OCI-LY3 (cell line): Measurements from ENCODE around the gene USB1.

Source experiments
- H2AFZ ChIP-seq: fragments of 200-600, 300-600 bp; shearing (Covaris generic); 2 replicates; pipeline ENCODE4 v1.6.0; 2014; ENCODE audit warnings: antibody characterized with exemption, low read depth, low read length
- H3K27ac ChIP-seq: fragments of 200-600, 300-600 bp; sonication (generic); 2 replicates; pipeline ENCODE4 v1.5.1; 2014; ENCODE audit warnings: mild to moderate bottlenecking, low read length, moderate library complexity, mixed read lengths
- H3K27me3 ChIP-seq: fragments of 200-600, 300-600 bp; sonication (generic); 2 replicates; pipeline ENCODE4 v1.6.1; 2014; ENCODE audit warnings: low read depth, low read length, mixed read lengths
- H3K36me3 ChIP-seq: fragments of 200-600, 300-600 bp; sonication (generic); replicated peaks from 2 replicates; pipeline ENCODE3; 2014; ENCODE audit warnings: low read depth, low read length, mixed read lengths
- H3K4me1 ChIP-seq: fragments of 300-600, 200-600 bp; sonication (generic); 2 replicates; pipeline ENCODE4 v1.6.1; 2014; ENCODE audit warnings: low read length, mixed read lengths
- H3K4me2 ChIP-seq: fragments of 200-600, 300-600 bp; sonication (generic); 2 replicates; pipeline ENCODE4 v1.6.1; 2014; ENCODE audit warnings: low read length, mixed read lengths
- H3K4me3 ChIP-seq: fragments of 300-600, 200-600 bp; sonication (generic); 2 replicates; pipeline ENCODE4 v1.5.1; 2014; ENCODE audit warnings: antibody characterized with exemption, mild to moderate bottlenecking, low read length, moderate library complexity
- H3K79me2 ChIP-seq: fragments of 300-600, 200-600 bp; shearing (Covaris generic); 2 replicates; pipeline ENCODE4 v1.6.1; 2014; ENCODE audit warnings: mild to moderate bottlenecking, low read length, mixed read lengths
- H3K9ac ChIP-seq: fragments of 300-600, 200-600 bp; shearing (Covaris generic); 2 replicates; pipeline ENCODE4 v1.6.0; 2014; ENCODE audit warnings: mild to moderate bottlenecking, low read length, moderate library complexity
- H3K9me3 ChIP-seq: fragments of 200-600, 300-600 bp; shearing (Covaris generic); 2 replicates; pipeline ENCODE4 v1.6.1; 2014; ENCODE audit warnings: low read length, mixed read lengths; ENCODE audit not compliant: insufficient read depth
- H4K20me1 ChIP-seq: fragments of 200-600, 300-600 bp; sonication (generic); 2 replicates; pipeline ENCODE4 v1.6.1; 2016; ENCODE audit warnings: low read length, mixed read lengths; ENCODE audit not compliant: insufficient read depth
- EZH2phosphoT487 ChIP-seq: fragments of 200-600 bp; shearing (Covaris generic); IDR thresholded peaks from 2 replicates; pipeline ENCODE4 v1.6.1; 2018; ENCODE audit warnings: antibody characterized with exemption, mixed run types, low read depth
- TF ChIP-seq, protein P1 (sequence below): fragments of 200-600, 300-600 bp; sonication (generic); IDR thresholded peaks from 2 replicates; pipeline ENCODE4 v1.5.1; 2014; ENCODE audit warnings: antibody characterized with exemption, low read length, low read depth

The USB1 gene

DNA sequence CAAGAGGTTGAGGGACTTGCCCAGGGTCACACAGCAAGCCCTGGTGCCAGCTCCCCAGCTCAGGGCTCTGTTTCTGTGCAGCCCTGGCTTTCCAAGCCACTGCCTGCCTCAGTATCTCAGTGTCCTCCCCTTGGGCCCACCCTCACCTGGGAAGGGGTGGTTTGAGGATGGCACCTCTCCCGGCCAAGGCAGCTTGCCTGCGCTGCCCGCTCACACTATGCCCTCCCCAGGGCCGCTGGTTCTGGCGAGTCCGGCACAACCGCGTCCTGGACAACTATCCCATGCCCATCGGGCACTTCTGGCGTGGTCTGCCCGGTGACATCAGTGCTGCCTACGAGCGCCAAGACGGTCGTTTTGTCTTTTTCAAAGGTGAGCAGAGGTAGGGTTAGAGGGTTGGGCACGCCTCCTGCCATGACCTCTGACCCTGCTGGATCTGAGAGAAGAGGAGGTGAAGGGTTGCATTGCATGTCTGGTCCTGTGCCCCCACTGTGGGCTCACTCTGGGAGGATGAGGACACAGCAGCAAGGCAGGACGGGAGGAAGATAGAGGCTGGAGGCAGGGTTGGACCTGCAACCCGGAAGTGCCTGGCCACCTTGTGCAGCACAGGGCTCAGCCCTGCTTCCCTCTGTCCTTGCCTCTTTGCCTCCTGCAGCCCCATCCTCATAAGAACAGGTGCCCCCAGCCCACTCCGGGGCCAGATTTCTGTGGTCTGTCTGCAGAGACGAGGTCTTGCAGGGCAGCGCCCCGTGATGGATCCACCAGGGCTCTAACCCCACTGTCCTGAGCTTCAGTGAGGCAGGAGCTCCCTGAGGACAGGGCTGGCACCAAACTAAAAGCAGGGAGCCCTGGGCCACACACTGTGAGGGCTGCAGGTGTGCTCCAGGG, 41.0 kb downstream of the USB1 start:
- H2AFZ ChIP-seq, result no peak overlapping the region
- no peaks in the 10 kb centered on the region for H3K36me3 ChIP-seq
- no peaks in the 10 kb centered on the region for H3K79me2 ChIP-seq
- H3K27me3 ChIP-seq, result no peaks in the 10 kb centered on the region
- H3K27ac ChIP-seq, result no peak overlapping the region
- H3K4me3 ChIP-seq, result no peak overlapping the region
- no peak overlapping the region for H3K9ac ChIP-seq
- H3K4me1 ChIP-seq, result no peaks in the 10 kb centered on the region
- TF ChIP-seq, protein P1, sequence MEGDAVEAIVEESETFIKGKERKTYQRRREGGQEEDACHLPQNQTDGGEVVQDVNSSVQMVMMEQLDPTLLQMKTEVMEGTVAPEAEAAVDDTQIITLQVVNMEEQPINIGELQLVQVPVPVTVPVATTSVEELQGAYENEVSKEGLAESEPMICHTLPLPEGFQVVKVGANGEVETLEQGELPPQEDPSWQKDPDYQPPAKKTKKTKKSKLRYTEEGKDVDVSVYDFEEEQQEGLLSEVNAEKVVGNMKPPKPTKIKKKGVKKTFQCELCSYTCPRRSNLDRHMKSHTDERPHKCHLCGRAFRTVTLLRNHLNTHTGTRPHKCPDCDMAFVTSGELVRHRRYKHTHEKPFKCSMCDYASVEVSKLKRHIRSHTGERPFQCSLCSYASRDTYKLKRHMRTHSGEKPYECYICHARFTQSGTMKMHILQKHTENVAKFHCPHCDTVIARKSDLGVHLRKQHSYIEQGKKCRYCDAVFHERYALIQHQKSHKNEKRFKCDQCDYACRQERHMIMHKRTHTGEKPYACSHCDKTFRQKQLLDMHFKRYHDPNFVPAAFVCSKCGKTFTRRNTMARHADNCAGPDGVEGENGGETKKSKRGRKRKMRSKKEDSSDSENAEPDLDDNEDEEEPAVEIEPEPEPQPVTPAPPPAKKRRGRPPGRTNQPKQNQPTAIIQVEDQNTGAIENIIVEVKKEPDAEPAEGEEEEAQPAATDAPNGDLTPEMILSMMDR, result no peak
- no peak for TF ChIP-seq EZH2phosphoT487
- H3K4me2 ChIP-seq, result no peak overlapping the region
- H4K20me1 ChIP-seq, result no peaks in the 10 kb centered on the region
- H3K9me3 ChIP-seq, result no peaks in the 10 kb centered on the region

DNA sequence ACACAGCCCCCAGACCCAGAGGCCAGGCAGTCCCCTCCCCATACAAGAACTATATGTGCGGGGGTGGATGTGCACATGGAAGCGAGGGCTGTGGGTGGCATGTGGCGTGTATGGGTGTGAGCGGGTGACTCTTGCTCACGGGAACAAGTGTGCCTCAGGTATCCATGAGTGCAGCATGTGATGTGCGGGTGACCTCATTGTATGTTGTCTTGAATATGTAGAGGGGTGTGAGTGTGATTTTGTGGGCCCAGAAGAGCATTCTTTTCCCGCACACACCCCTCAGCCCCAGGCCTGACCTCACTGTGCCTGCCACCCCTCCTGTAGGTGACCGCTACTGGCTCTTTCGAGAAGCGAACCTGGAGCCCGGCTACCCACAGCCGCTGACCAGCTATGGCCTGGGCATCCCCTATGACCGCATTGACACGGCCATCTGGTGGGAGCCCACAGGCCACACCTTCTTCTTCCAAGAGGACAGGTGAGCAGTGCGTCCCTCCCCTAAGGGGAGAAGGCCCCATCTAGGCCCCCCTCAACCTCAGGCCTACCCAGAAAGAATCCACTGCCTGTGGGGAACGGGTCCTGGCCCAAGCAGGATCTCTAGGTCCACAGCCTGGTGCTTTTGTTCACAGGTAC, 41.8 kb downstream of the USB1 start:
- TF ChIP-seq, protein P1, result no peak
- TF ChIP-seq EZH2phosphoT487, result no peak

DNA sequence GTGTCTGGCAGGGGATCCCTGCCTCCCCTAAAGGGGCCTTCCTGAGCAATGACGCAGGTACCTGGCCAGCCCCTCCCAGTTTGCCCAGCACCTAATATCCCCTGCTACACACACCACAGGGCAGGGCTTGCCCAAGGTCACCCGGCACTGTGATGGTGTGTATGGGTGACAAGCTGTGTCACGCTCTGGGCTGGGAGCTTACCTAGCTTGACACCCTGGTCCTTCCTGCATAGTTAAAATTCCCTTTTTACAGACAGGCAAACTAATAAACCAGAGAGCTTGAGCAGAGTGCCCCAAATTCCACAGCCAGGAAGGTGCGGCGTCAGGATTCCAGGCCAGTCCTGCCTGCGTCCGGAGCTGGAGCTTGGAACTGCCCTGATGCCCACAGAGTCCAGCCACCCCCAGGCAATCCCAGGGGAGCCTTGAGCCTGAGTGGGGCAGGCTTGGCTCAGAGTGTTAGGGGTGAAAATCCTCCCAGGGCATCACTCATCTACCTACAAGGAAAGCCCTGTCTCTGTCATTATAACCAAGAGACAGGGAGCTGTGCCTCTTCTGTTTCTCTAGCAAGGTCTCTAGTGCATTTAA, 42.5 kb downstream of the USB1 start:
- no peak overlapping the region for H3K9ac ChIP-seq
- H3K4me2 ChIP-seq, result no peak overlapping the region
- no peaks in the 10 kb centered on the region for H3K36me3 ChIP-seq
- H3K4me1 ChIP-seq, result no peaks in the 10 kb centered on the region
- H3K4me3 ChIP-seq, result no peak overlapping the region
- H3K27ac ChIP-seq, result no peak overlapping the region
- no peaks in the 10 kb centered on the region for H3K27me3 ChIP-seq
- H3K79me2 ChIP-seq, result no peaks in the 10 kb centered on the region
- TF ChIP-seq, protein P1, result no peak
- H2AFZ ChIP-seq, result no peak overlapping the region
- no peaks in the 10 kb centered on the region for H4K20me1 ChIP-seq
- no peaks in the 10 kb centered on the region for H3K9me3 ChIP-seq

More for the DNA sequence above, 41.8 kb downstream of the USB1 start:
- no peak overlapping the region for H3K9ac ChIP-seq
- H3K9me3 ChIP-seq, result no peaks in the 10 kb centered on the region
- H2AFZ ChIP-seq, result no peak overlapping the region
- no peak overlapping the region for H3K27ac ChIP-seq
- no peaks in the 10 kb centered on the region for H3K36me3 ChIP-seq
- no peaks in the 10 kb centered on the region for H3K79me2 ChIP-seq
- no peaks in the 10 kb centered on the region for H3K27me3 ChIP-seq
- no peak overlapping the region for H3K4me3 ChIP-seq
- no peak overlapping the region for H3K4me2 ChIP-seq
- H3K4me1 ChIP-seq, result no peaks in the 10 kb centered on the region
- H4K20me1 ChIP-seq, result no peaks in the 10 kb centered on the region

DNA sequence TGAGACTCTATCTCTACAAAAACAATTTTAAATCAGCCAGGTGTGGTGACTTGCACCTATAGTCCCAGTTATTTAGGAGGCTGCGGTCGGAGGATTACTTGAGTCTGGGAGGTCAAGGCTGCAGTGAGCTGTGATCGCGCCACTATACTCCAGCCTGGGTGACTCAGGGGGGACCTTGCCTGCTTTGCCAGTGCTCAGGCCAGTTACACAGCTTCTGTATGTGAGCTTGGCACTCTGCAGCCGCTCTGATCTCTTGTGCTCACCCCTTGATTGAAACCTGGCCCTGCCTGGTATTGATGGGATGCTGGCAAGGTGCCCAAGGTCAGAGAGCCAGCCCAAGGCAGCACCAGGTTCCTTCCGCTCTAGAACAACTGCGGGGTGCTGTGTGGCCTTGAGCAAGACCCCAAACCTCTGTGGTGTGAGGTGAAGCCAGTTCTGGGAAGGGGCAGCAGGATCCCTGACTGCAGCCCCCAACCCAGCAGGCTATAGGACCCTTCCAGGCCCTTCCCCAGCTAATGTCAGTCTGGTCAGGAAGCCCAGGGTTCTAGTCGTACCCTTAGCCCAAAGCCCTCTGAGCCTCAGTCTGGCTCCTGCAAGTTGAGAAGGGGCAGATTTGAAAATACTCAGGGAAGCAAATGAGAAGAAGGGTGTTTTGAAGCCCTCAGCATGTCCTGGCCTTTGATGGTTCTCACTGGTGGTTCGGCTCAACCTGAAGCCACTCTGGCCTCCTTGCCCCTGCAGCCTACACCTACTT, 43.2 kb downstream of the USB1 start:
- no peak overlapping the region for H2AFZ ChIP-seq
- H3K9me3 ChIP-seq, result no peaks in the 10 kb centered on the region
- H3K27ac ChIP-seq, result no peak overlapping the region
- no peak overlapping the region for H3K9ac ChIP-seq
- no peak overlapping the region for H3K4me2 ChIP-seq
- TF ChIP-seq, protein P1, result no peak
- TF ChIP-seq EZH2phosphoT487, result no peak
- H3K4me1 ChIP-seq, result no peaks in the 10 kb centered on the region
- no peak overlapping the region for H3K4me3 ChIP-seq
- no peaks in the 10 kb centered on the region for H3K79me2 ChIP-seq
- no peaks in the 10 kb centered on the region for H4K20me1 ChIP-seq
- H3K36me3 ChIP-seq, result no peaks in the 10 kb centered on the region
- H3K27me3 ChIP-seq, result no peaks in the 10 kb centered on the region
